Activated CD8-positive, alpha-beta memory T cell treated with anti-CD3 and anti-CD28 coated beads, Interleukin-2, amount 50 U/mL, for 24 hours (primary cell): ENCODE data around the gene CLEC18C.
"Not testable (repeated sequence)": the region's sequence is repeated elsewhere in the genome, so short reads cannot be mapped to it uniquely, and the experiment has no call there.

Experiments used
- DNase-seq: peaks from one replicate; pipeline ENCODE4 v3.0.0-alpha.2; 2020; ENCODE audit errors: extremely low read depth

The CLEC18C gene

DNA sequence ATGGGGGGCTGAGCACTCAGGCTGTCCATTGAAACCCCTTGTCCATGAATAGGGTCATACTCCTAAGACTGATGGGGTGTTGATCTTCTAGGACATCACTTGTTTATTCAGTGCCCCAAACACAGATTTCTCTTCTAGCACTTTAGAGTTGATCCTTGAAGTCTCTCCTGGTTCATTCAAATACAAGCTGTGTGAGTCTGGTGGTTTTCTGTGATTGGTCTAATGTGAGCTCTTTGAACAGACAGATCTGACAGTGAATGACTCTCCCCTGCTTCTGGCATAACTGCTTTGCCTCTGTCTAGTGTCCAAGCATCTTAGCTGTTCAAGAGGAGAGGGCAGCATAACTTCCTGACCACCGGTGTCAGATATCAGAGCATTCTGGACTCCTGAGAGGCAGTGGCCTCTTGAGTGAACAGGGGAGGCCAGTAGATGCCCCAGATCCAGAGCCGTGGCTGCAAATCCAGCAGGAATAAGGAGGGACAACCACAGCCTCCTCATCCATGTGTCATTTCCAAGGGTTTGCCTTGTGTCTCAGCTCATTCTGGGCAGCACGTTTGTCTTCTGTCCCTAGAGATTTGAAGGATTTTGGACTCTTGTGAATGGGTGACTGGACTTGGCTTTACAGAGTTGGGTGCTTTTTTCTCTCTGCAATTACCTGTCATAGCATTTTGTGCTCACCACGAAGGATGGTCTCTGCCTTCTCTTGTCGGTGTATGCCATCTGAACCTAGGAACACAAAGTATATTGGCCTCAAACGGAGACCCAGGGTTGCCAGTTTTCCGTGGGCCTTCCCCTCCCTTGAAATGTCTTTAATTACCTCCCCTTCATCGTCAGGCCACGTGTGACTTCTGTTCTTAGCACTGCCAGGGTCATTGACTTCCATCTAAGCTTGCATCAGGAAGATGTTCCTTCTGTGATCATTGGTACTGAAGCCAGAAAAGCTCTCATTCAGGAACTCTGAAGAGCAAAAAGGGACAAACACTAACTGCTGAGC is 13.9 kb upstream of the CLEC18C start:
- DNase-seq, result no peak

DNA sequence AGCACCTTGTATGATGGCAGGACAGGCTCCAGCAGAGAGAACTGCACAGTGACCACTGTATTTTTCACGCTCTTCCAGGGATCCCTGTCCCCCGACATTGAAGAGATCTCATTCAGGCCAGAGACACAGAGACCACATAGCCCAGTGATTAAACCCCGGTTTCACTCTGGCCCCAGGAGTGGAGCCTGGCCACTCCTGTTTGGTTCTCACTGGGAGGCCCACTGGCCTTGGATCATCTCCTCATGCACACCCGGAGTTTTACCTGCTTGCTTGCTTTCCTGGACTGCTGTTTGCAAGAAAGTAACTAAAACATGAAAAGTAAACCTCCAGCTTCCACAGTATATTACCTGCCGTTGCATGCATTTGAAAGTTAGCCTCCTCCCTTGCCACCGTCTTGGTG is 13.2 kb upstream of the CLEC18C start:
- no peak for DNase-seq

DNA sequence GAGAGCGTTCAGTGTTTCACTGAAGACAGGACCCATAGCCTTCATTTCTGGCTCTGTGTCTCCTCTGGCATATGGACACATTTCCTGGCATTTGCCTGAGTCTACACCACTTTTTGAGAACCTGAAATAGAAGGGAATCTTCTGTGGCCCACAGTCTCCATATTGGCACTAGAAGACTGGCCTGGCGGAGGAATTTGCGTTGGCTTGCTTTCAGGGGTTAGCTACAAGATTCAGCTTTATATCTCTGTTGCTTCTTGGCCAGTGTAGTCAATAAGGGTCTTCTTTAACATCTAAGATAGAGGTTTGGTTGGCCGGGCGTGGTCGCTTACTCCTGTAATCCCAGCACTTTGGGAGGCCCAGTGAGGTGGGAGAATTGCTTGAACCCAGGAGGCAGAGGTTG is 12.8 kb upstream of the CLEC18C start:
- DNase-seq, result no peak

DNA sequence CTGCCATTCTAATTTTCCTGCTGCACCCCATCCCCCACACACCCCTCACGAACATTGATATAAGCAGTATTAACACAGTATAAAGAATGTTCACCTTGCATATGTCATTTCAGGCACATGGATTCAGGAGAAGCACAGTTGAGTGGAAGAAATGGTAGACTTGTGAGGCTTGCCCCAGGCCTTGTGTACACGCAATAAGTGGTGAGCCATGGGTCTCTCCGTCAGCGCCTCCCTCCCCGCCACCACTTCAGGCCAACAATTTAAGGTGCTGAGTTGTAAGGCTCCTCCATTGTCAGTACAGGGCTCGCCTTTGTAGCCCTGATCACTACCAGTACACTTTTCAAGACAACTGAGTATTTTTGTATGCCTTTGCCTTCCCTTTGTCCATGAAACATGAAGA is 12.2 kb upstream of the CLEC18C start:
- DNase-seq, result no peak

DNA sequence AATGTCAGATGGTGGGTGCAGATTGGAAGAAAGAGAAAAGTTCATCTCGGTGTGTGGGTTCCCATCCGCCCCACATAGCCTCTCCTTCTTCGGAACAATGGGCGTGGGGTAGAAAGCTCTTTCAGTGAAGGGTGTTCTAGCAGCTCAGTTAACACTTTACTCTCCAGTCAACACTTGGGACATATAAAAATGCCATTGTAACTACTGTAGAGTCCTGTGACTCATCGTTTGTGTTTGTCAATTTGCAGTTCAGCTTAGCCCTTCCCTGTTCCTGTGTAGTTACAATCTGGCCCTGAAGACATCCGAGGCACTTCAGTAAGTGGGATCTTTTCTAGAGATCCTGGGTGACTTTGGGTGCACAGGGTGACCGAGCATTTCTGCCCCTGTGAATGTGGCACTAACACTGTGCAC is 11.5 kb upstream of the CLEC18C start:
- no peak for DNase-seq

DNA sequence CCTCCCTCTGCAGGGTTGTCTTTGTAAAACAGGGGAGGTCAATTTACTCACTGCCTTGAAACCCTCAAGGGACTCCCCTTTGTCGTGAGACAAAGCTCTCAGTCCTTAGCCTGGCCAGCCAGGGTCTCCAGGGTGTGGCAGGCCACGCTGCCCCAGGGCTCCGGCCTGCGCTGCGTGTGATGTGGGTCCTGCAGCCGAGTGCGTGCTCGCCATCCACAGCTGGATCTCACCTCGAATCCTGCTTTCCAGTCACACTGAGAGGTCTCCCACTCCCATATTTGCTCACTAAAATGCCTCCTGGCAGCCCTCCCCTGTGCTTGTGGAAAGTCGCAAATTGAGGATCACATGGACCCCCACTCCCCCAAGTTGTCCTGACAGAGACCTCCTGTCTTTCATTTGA is 10.0 kb upstream of the CLEC18C start:
- DNase-seq, result no peak

DNA sequence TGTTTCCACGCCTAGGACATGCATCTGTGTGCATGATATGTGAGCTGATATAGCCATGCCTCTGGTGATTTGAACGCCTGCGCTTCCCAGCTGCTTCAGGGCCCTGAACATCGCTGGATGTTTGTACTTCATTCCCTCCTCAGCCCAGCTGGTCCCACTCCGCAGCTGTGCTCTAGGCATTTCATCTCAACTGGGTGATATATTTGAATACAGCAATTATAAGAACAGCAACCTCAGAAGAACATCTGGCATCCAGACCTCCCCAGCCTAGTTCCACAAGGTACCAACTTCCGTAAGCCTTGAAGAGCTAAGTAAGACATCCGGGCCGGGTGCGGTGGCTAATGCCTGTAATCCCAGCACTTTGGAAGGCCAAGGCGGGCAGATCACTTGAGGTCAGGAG is 6.9 kb upstream of the CLEC18C start:
- DNase-seq, result not testable (repeated sequence)

DNA sequence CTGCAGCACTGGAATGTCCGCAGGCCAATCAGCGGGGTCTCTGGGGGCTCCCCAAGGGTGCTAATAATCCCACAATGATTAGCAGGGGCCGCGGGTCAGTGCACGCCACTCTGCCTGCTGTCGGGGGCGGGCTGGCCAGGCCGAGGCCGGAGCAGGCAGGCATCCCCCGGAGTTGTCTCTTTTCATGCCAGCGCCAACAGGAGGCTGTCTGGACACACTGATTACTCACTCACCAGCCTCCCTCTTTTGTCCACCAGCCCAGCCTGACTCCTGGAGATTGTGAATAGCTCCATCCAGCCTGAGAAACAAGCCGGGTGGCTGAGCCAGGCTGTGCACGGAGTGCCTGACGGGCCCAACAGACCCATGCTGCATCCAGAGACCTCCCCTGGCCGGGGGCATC is 329 bp downstream of the CLEC18C start:
- DNase-seq, result not testable (repeated sequence)

DNA sequence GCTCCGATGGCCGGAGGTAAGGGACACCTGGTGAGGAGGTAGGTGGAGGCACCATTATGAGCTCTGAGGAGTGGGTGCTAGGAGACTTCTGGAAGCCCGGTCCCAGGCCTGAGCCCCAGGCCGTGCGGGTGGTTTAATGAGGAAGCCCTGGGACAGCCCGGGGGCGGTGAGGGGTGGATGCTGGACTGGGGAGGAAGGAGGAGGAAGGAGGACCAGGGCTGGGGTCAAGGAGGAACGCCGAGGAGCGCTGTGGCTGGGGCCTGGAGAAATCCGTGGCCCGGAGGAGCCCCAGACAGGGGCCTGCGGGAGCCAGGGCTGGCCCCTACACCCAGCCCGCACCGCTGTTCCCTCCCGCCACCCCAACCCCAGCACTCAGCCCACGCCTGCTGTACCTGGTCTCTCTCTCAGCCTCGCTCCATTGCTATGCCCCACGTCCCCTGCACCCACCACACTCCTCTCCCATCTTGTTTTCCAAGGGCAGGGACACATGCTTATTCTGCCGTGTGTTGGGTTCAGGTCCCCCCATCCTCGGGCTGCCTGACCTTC is 873 bp downstream of the CLEC18C start:
- not testable (repeated sequence) for DNase-seq

DNA sequence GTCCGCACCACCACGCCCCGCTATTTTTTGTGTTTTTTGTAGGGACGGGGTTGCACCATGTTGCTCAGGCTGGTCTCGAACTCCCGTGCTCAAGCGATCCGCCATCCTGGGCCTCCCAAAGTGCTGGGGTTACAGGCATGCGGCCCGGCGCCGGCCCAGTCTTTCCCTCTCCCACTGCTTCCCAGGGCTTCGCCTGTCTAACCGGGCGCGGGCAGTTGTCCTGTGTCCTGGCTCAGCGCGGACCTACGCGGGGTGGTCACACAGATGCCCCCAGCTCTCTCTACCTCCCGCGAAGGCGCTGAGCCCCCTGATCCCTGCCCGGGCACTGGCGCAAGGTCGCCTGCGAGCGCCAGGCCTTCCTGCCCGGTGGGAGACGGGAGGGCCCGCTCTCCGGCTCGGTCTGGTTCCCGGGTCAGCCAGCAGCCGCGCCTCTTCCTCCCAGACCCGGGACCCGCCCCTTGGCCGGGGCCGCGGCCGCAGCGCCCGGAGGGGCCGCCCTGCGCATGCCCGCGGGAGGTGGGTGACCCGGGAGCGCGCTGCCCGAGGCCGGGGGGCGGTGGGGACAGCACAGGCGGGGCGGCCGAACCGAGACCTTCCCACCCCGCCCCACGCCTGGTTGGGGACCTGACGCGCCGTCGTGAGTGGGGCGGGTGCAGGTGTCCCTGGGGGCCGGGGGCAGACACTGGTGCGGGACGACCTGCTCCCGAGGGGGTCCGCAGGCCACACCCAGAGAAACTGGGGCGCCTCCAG is 14.4 kb downstream of the CLEC18C start:
- DNase-seq, result not testable (repeated sequence)

DNA sequence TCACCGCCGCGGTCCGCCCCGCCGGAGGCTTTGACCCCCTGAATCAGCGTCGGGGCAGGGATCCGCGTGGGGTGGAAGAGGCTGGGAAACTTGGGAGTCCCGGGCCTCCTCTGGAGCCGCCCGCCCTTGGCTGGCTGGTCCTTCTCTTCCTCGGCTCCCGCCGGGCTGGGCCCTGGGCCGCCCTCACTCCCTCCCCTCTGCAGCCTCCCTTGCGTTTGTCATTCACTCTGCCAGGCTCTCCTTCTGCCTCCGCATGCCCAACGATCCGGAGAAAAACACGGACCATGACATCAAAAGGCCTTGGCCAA is 15.0 kb downstream of the CLEC18C start:
- not testable (repeated sequence) for DNase-seq

DNA sequence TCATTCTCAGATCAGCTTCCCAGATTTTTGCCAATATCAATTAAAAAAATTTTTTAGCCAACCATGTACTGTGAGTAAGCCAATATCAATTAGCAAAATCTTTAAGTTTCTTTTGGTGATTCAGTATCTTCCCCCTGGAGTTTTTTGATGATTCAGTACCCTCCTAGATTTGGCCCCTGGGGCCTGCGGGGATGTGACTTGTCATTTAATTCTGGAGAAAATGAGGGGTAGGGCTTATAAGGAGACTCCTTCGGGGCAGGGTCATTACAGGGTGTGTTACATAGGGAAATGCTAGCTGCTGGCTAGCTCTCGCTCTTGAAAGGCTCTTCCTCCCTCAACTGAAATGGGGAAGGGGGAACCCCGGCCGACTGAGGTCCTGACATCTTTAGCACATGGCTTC is 17.0 kb downstream of the CLEC18C start:
- DNase-seq, result not testable (repeated sequence)

DNA sequence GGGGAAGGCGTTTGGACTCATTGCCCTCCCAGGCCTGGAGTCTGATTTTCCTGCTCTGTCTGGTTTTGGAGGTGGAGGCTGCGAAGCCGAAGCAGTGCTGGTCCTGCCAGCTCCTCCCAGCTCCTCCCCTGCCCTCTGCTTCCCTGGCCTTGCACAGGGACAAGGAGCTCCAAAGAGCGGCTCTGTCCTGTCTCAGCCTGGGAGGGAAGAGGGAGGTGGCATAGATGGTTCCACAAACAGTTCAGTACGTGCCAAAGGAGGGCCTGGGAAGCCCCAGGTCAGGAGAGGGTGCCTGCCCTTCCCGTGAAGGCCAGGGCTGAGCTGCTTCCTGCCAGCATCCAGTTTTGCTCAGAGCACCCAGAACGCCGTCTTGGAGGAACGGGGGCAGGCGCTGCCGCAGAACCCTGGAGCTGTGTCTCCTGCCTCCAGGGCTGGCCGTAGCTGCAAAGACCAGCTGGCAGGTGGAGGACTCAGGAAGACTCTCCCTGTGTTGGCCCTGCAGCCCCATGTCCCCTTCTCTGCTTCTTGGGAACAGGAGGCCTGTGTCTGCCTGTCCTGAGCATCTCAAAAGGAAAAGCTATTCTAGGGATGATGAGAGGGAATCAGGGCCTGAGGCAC is 23.2 kb downstream of the CLEC18C start:
- not testable (repeated sequence) for DNase-seq

DNA sequence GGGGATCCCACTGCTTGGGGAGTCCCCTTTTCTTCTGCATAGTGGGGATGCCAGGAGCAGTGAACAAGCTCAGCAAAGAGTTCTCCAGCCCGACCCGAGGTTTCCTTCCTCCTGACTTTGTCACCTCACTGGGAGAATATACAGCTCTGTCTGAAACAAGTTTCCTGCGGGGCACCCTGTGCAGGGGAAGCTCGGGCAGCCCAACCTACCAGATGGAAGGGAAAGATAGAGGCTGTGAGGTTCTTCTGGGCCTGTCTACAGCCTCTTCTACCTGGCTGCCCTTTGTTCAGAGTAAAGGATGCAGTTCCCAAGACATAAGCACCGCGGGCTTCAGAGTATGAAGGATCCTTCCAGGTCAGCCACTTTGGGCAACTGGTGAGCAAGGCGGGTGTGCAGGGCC is 24.0 kb downstream of the CLEC18C start:
- not testable (repeated sequence) for DNase-seq

DNA sequence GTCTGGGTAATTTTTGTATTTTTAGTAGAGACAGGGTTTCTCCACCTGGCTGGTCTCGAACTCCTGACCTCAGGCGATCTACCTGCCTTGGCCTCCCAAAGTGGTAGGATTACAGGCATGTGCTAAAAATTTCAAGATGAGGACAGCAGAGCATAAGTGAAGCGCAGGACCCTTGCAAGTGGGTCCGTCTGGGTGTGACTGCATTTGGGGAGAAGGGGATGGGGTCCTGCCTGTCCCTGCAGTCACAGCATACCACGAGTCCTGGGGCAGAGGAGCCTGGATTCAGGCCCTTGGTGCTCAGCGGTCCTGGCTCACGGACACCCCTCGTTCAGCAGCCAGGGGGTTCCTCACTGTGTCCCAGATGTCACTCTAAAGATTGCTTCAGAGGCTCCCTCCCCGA is 24.6 kb downstream of the CLEC18C start:
- DNase-seq, result not testable (repeated sequence)

DNA sequence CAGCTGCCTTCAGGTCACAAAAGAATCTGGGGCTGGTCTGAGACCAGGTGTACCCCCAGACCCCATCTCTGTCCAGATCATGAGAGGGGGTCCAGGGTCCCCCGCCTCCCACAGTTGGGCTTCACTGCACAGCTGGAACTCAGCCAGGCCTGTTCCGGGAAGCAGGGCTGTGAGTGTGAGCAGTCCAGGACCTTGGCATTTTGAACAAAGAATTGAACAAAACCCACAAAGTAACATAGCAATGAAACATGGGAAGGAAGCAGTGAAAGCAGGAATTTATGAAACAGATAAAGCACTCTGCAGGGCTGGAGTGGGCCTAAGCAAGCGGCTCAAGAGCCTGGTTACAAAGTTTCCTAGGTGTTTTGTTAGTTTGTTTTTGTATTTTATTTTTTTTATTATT is 25.1 kb downstream of the CLEC18C start:
- DNase-seq, result not testable (repeated sequence)

DNA sequence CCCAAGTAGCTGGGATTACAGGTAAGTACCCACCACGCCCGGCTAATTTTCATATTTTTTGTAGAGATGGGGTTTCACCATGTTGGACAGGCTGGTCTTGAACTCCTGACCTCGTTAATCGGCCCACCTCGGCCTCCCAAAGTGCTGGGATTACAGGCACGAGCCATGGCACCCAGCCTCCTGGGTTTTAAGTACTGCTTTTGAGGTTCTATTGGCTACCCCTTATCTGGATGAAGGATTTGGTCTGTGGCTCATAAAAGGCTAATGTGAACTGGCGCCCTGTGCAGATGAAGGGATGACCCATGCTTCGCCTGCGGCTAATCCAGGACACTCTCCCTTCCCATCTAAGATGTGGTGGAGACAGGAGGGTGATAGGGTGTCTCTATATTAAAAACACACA is 25.6 kb downstream of the CLEC18C start:
- DNase-seq, result not testable (repeated sequence)

DNA sequence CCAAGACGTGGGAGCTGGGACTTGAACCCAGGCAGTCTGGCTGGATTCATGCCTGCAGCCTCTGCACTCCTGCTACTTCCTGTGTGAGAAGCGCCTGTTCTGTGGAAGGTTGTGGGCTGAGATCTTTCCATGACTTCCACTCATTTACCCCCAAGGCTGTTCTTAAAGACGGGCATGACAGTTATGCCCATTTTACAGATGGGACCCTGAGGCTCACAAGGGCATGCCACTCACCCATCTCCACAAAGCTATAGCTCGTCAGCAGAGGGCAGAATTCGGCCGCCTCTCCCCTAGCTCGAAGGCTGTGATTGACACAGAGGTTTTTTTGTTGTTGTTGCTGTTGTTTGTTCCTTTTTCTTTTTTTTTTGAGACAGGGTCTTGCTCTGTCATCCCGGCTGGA is 26.5 kb downstream of the CLEC18C start:
- DNase-seq, result not testable (repeated sequence)

DNA sequence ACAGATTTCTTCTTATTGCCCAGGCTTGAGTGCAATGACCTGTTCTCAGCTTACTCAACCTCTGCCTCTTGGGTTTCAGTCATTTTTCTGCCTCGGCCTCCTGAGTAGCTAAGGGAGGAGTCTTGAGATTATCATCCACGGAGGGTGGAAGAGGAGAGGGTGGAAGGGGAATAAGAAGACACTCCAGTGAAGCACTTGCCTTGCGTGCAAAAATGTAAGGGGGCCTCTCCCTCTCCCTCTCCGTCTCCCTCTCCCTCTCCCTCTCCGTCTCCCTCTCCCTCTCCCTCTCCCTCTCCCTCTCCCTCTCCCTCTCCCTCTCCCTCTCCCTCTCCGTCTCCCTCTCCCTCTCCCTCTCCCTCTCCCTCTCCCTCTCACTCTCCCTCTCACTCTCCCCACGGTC is 29.9 kb downstream of the CLEC18C start:
- not testable (repeated sequence) for DNase-seq

DNA sequence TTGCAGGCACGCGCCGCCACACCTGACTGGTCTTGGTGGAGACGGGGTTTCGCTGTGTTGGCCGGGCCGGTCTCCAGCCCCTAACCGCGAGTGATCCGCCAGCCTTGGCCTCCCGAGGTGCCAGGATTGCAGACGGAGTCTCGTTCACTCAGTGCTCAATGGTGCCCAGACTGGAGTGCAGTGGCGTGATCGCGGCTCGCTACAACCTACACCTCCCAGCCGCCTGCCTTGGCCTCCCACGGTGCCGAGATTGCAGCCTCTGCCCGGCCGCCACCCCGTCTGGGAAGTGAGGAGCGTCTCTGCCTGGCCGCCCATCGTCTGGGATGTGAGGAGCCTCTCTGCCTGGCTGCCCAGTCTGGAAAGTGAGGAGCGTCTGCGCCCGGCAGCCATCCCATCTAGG is 30.4 kb downstream of the CLEC18C start:
- DNase-seq, result not testable (repeated sequence)

DNA sequence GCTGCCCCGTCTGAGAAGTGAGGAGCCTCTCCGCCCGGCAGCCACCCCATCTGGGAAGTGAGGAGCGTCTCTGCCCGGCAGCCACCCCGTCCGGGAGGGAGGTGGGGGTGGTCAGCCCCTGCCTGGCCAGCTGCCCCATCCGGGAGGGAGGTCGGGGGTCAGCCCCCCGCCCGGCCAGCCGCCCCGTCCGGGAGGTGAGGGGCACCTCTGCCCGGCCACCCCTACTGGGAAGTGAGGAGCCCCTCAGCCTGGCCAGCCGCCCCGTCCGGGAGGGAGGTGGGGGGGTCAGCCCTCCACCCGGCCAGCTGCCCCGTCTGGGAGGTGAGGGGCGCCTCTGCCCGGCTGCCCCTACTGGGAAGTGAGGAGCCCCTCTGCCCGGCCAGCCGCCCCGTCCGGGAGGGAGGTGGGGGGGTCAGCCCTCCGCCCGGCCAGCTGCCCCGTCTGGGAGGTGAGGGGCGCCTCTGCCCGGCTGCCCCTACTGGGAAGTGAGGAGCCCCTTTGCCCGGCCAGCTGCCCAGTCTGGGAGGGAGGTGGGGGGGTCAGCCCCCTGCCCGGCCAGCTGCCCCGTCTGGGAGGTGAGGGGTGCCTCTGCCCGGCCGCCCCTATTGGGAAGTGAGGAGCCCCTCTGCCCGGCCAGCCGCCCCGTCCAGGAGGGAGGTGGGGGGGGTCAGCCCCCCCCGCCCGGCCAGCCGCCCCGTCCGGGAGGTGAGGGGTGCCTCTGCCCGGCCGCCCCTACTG is 31.2 kb downstream of the CLEC18C start:
- DNase-seq, result not testable (repeated sequence)
